HL-60 (cell line): ENCODE measurements around the gene ATP11A.

ENCODE experiments used
- GABPA ChIP-seq: IDR thresholded peaks from 2 replicates; pipeline ENCODE4 v1.6.1; 2012; ENCODE audit warnings: low read depth
- TF ChIP-seq, protein P1 (sequence below): IDR thresholded peaks from one replicate; pipeline ENCODE4 v1.5.1; 2011; ENCODE audit warnings: low read length, control low read depth, inconsistent platforms; ENCODE audit not compliant: insufficient read depth

DNA sequence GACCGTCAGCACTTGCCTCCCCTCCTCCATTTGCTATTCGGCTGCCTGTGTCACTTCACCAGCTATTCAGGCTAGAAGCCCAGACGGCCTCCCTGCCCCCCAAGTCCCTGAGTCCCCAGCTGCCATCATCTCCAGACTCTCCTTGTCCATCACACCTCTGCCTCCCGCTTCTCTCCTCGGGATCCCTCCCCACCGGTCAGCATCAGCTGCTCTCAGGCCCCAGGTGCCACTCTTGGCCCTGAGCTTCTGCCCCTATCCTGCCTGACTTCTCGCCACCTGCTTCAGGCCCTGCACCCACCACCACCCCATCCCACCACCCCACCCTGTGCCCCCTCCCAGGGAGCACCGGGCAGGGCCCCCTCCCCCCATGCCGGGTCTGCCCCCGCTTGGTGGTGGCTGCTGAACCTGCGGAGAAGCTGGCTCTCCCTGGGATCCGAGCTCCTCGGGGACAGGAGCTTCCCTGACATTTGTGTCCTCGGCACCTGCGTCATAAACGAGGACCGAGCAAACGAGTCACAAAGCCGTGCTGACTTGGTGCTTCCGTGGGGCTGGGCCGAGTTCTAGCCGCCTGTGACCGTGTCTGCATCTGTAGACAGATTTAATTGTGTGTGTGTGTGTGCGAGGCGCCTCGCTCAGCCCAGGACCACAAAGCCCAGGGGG, 208.9 kb downstream of the ATP11A start:
- TF ChIP-seq GABPA: no peak
- TF ChIP-seq, protein P1, sequence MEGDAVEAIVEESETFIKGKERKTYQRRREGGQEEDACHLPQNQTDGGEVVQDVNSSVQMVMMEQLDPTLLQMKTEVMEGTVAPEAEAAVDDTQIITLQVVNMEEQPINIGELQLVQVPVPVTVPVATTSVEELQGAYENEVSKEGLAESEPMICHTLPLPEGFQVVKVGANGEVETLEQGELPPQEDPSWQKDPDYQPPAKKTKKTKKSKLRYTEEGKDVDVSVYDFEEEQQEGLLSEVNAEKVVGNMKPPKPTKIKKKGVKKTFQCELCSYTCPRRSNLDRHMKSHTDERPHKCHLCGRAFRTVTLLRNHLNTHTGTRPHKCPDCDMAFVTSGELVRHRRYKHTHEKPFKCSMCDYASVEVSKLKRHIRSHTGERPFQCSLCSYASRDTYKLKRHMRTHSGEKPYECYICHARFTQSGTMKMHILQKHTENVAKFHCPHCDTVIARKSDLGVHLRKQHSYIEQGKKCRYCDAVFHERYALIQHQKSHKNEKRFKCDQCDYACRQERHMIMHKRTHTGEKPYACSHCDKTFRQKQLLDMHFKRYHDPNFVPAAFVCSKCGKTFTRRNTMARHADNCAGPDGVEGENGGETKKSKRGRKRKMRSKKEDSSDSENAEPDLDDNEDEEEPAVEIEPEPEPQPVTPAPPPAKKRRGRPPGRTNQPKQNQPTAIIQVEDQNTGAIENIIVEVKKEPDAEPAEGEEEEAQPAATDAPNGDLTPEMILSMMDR: no peak
